Neuronal stem cell (in vitro differentiated cells): ENCODE data around the gene AATF.

ENCODE experiments used
- DNase-seq: peaks from one replicate; pipeline ENCODE4 v3.0.0-alpha.2; 2013; ENCODE audit warnings: low spot score
- H2AFZ ChIP-seq: one replicate; pipeline ENCODE4 v1.6.1; 2013; ENCODE audit warnings: mild to moderate bottlenecking, low read length, inconsistent platforms
- H2AK5ac ChIP-seq: 2 replicates; pipeline ENCODE4 v1.6.1; 2013; ENCODE audit warnings: low read depth, mild to moderate bottlenecking, inconsistent platforms, low read length, moderate library complexity, mixed read lengths
- H2BK120ac ChIP-seq: 2 replicates; pipeline ENCODE4 v1.6.1; 2013; ENCODE audit warnings: low read depth, mild to moderate bottlenecking, inconsistent platforms, low read length, moderate library complexity, mixed read lengths
- H2BK12ac ChIP-seq: one replicate; pipeline ENCODE4 v1.6.1; 2013; ENCODE audit warnings: low read length, inconsistent platforms
- H2BK15ac ChIP-seq: 2 replicates; pipeline ENCODE4 v1.6.1; 2013; ENCODE audit warnings: mild to moderate bottlenecking, low read length, inconsistent platforms, mixed read lengths
- H2BK5ac ChIP-seq: one replicate; pipeline ENCODE4 v1.6.1; 2013; ENCODE audit warnings: inconsistent platforms, mild to moderate bottlenecking, low read length, moderate library complexity
- H3K14ac ChIP-seq: one replicate; pipeline ENCODE4 v1.6.1; 2013; ENCODE audit warnings: low read length, inconsistent platforms
- H3K18ac ChIP-seq: 2 replicates; pipeline ENCODE4 v1.6.1; 2013; ENCODE audit warnings: low read length, inconsistent platforms
- H3K23ac ChIP-seq: 2 replicates; pipeline ENCODE4 v1.6.1; 2013; ENCODE audit warnings: low read depth, mild to moderate bottlenecking, mixed read lengths, low read length, inconsistent platforms; ENCODE audit not compliant: poor library complexity
- H3K27ac ChIP-seq: replicated peaks from 3 replicates; pipeline ENCODE4 v1.5.1; 2013; ENCODE audit warnings: low read length, inconsistent platforms
- H3K27me3 ChIP-seq, 3 experiments: 2 replicates each; pipeline ENCODE4 v1.6.1; 2013; ENCODE audit warnings: low read length in 3 of 3, mild to moderate bottlenecking in 2 of 3, inconsistent platforms in 1 of 3, low read depth in 1 of 3, mixed read lengths in 1 of 3, moderate library complexity in 1 of 3; ENCODE audit not compliant: control insufficient read depth in 3 of 3, insufficient read depth in 3 of 3
- H3K36me3 ChIP-seq, 2 donors: replicated peaks in 1 of 2; 2 replicates each; pipeline ENCODE4 v1.6.1; 2013; ENCODE audit warnings: low read length in 2 of 2; ENCODE audit not compliant: control insufficient read depth in 2 of 2, insufficient read depth in 2 of 2
- H3K4ac ChIP-seq: 2 replicates; pipeline ENCODE4 v1.6.1; 2013; ENCODE audit warnings: inconsistent platforms, mild to moderate bottlenecking, low read length, moderate library complexity
- H3K4me1 ChIP-seq, 2 donors: 1 replicate in 1 of 2; 2 replicates in 1 of 2; pipeline ENCODE4 v1.6.1; 2013; ENCODE audit warnings: low read length in 2 of 2, low read depth in 1 of 2; ENCODE audit not compliant: control insufficient read depth in 2 of 2, insufficient read depth in 1 of 2
- H3K4me2 ChIP-seq: one replicate; pipeline ENCODE4 v1.6.1; 2013; ENCODE audit warnings: mild to moderate bottlenecking, low read length, inconsistent platforms; ENCODE audit not compliant: insufficient read depth, poor library complexity, severe bottlenecking
- H3K4me3 ChIP-seq, 2 donors: 2 replicates each; pipeline ENCODE4 v1.5.1; 2013; ENCODE audit warnings: low read length in 2 of 2, mild to moderate bottlenecking in 2 of 2, inconsistent platforms in 1 of 2, moderate library complexity in 1 of 2
- H3K79me1 ChIP-seq: one replicate; pipeline ENCODE4 v1.6.1; 2013; ENCODE audit warnings: low read depth, mild to moderate bottlenecking, inconsistent platforms, low read length, moderate library complexity
- H3K9ac ChIP-seq: one replicate; pipeline ENCODE4 v1.6.1; 2013; ENCODE audit warnings: mild to moderate bottlenecking, low read depth, low read length, inconsistent platforms; ENCODE audit not compliant: poor library complexity
- H3K9me3 ChIP-seq, 2 donors: replicated peaks in 1 of 2; 2 replicates each; pipeline versions ENCODE3 to v1.6.1; 2013; ENCODE audit warnings: low read length in 2 of 2, mild to moderate bottlenecking in 2 of 2, inconsistent platforms in 1 of 2, low read depth in 1 of 2, mixed read lengths in 1 of 2, moderate library complexity in 1 of 2; ENCODE audit not compliant: control insufficient read depth in 2 of 2, insufficient read depth in 1 of 2
- H4K8ac ChIP-seq: one replicate; pipeline ENCODE4 v1.6.1; 2013; ENCODE audit warnings: low read depth, mild to moderate bottlenecking, inconsistent platforms, low read length, moderate library complexity
- H4K91ac ChIP-seq: one replicate; pipeline ENCODE4 v1.6.1; 2013; ENCODE audit warnings: low read length, low read depth, mild to moderate bottlenecking, inconsistent platforms; ENCODE audit not compliant: poor library complexity
- WGBS, 2 donors: extraction: QIAGEN DNeasy Blood & Tissue Kit; methylation state at CpG; one replicate each; pipeline ENCODE4 v1.1.7; 2013; ENCODE audit warnings: missing lambda C conversion rate in 2 of 2, mixed read lengths in 1 of 2; ENCODE audit not compliant: insufficient read length in 2 of 2, insufficient replicate concordance in 1 of 2; ENCODE audit errors: extremely low coverage in 2 of 2; 5-methylcytosine and 5-hydroxymethylcytosine counted together

AATF gene

GRCh38 chr17:36935671-36936454 is 12.9 kb upstream of the AATF start:
- Histone ChIP-seq H2BK5ac (no peak overlapping the region), H3K4ac (no peak overlapping the region), H2BK120ac (no peak overlapping the region), H3K9ac (no peak overlapping the region), H3K23ac (peak overlapping the region; percentile 29), H2AK5ac (no peak overlapping the region), H3K14ac (no peak overlapping the region), H4K8ac (no peak overlapping the region), H2AFZ (peak overlapping the region; percentile 94), H3K27ac (no peak overlapping the region), H3K4me2 (peak overlapping the region; percentile 70), H3K79me1 (no peaks in the 10 kb centered on the region), H3K36me3 (no peaks in the 10 kb centered on the region), H3K18ac (peak overlapping the region; percentile 44), H2BK15ac (no peak overlapping the region), H3K27me3 (peaks cover 89 to 100% (median 99%) of the 10 kb centered on the region in 3 experiments), H2BK12ac (no peak overlapping the region), H3K9me3 (no peaks in the 10 kb centered on the region), H3K4me3 (peak overlapping the region; percentile 3 to 34), H4K91ac (no peak overlapping the region), H3K4me1 (peaks cover 27 to 40% of the 10 kb centered on the region in 2 donors)
- no peak for DNase-seq
- no CpG with 5 or more reads among the region's 49 CpGs for WGBS, 2 donors

GRCh38 chr17:36936455-36937000 is 12.2 kb upstream of the AATF start:
- Histone ChIP-seq H3K79me1 (no peaks in the 10 kb centered on the region), H2BK120ac (no peak overlapping the region), H4K8ac (no peak overlapping the region), H2AFZ (peak overlapping the region; percentile 94), H3K4me1 (peaks cover 27 to 40% of the 10 kb centered on the region in 2 donors), H3K27ac (no peak overlapping the region), H2BK12ac (no peak overlapping the region), H3K9me3 (no peaks in the 10 kb centered on the region), H3K23ac (peak overlapping the region; percentile 99), H3K4ac (no peak overlapping the region), H3K27me3 (peaks cover 89 to 100% (median 99%) of the 10 kb centered on the region in 3 experiments), H2BK5ac (no peak overlapping the region), H3K9ac (no peak overlapping the region), H2BK15ac (no peak overlapping the region), H3K4me3 (peak overlapping the region; percentile 3 to 34), H3K18ac (no peak overlapping the region), H2AK5ac (no peak overlapping the region), H3K14ac (no peak overlapping the region), H3K4me2 (peak overlapping the region; percentile 70), H3K36me3 (no peaks in the 10 kb centered on the region), H4K91ac (no peak overlapping the region)
- no CpG with 5 or more reads among the region's 58 CpGs for WGBS, 2 donors
- no peak for DNase-seq

- peak within 1 kb of the TSS; percentile 94 for H2AFZ ChIP-seq
- peak within 1 kb of the TSS; percentile 70 for H3K4me2 ChIP-seq
- peak within 1 kb of the TSS; percentile 83 for H2BK15ac ChIP-seq
- H3K18ac ChIP-seq: peak within 1 kb of the TSS; percentile 73
- no CpG with 5 or more reads among the region's 75 CpGs for WGBS, 2 donors
- no peaks in the 10 kb centered on the region for H3K9me3 ChIP-seq
- no peak within 1 kb of the TSS for H4K91ac ChIP-seq
- H3K79me1 ChIP-seq: no peaks in the 10 kb centered on the region
- H3K4me1 ChIP-seq: peaks cover 27 to 40% of the 10 kb centered on the region in 2 donors
- DNase-seq: no peak
- H3K14ac ChIP-seq: no peak within 1 kb of the TSS
- H2BK120ac ChIP-seq: no peak within 1 kb of the TSS
- H4K8ac ChIP-seq: no peak within 1 kb of the TSS
- peak within 1 kb of the TSS; percentile 6 for H2AK5ac ChIP-seq
- H3K27ac ChIP-seq: no peak within 1 kb of the TSS
- peaks cover 89 to 100% (median 99%) of the 10 kb centered on the region in 3 experiments for H3K27me3 ChIP-seq
- no peak within 1 kb of the TSS for H2BK12ac ChIP-seq
- no peaks in the 10 kb centered on the region for H3K36me3 ChIP-seq
- H2BK5ac ChIP-seq: no peak within 1 kb of the TSS
- peak within 1 kb of the TSS; percentile 65 for H3K9ac ChIP-seq
- peak within 1 kb of the TSS; percentile 99 for H3K23ac ChIP-seq
- no peak within 1 kb of the TSS for H3K4ac ChIP-seq
- H3K4me3 ChIP-seq: peak within 1 kb of the TSS; percentile 34 to 59
Observed at GRCh38 chr17:36937001-36937958, 11.5 kb upstream of the AATF start, which contains the start of gene LHX1. TSS of gene LHX1 (plus strand) at chr17:36937475. CDS start at chr17:36938198, 723 bp downstream.
